GM19467 (cell line): ENCODE measurements around the gene PSEN1.

ENCODE experiments used
- ATAC-seq: cut with Tn5 transposase; IDR thresholded peaks from one replicate; pipeline ENCODE4 v1.9.1; 2021; ENCODE audit warnings: mild to moderate bottlenecking, moderate library complexity; ENCODE audit not compliant: unreplicated experiment

PSEN1 gene

DNA sequence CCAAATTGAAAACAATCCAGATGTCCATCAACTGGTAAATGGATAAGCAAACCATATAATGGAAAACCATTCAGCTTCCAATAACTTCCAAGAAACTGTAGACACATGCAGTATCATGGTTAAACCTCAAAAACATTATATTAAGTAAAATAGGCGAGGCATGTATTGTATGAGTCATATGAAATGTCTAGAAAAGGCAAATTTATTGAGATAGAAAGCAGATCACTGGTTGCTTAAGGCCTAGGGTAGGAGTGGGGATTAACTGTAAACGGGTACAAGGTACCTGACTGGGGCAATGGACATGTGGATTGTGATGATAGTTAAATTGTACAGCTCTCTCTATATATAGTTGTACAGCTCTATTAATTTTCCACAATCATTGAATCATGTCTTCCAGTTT, 79.7 kb downstream of the PSEN1 start:
- no peak for ATAC-seq

DNA sequence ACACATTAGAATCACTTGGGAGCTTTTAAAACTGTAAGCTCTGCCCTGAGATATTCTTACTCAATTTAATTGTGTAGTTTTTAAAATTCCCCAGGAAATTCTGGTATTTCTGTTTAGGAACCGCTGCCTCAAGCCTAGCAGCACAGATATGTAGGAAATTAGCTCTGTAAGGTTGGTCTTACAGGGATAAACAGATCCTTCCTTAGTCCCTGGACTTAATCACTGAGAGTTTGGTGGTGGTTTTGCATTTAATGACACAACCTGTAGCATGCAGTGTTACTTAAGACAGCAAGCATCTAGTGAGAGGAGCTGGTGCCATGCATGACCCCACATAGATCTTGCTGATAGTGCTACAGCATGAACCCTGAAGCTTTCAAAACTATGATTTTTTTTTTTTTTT, 81.1 kb downstream of the PSEN1 start:
- ATAC-seq = no peak

DNA sequence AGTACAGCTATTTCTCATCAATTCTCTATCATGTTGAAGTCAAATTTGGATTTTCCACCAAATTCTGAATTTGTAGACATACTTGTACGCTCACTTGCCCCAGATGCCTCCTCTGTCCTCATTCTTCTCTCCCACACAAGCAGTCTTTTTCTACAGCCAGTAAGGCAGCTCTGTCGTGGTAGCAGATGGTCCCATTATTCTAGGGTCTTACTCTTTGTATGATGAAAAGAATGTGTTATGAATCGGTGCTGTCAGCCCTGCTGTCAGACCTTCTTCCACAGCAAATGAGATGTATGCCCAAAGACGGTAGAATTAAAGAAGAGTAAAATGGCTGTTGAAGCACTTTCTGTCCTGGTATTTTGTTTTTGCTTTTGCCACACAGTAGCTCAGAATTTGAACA, 83.8 kb downstream of the PSEN1 start:
- no peak for ATAC-seq

DNA sequence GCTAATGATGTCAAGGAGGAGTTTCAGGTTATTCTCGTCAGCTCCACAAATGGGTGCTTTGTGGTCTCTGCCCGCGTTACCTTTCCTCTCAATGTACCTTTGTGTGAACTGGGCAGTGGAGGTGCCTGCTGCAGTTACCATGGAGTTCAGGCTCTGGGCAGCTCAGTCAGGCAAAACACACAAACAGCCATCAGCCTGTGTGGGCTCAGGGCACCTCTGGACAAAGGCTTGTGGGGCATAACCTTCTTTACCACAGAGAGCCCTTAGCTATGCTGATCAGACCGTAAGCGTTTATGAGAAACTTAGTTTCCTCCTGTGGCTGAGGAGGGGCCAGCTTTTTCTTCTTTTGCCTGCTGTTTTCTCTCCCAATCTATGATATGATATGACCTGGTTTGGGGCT, 84.3 kb downstream of the PSEN1 start:
- ATAC-seq = no peak

DNA sequence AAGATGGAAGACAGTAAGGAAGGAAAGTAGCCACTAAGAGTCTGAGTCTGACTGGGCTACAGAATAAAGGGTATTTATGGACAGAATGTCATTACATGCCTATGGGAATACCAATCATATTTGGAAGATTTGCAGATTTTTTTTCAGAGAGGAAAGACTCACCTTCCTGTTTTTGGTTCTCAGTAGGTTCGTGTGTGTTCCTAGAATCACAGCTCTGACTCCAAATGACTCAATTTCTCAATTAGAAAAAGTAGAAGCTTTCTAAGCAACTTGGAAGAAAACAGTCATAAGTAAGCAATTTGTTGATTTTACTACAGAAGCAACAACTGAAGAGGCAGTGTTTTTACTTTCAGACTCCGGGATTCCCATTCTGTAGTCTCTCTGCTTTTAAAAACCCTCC, 85.6 kb downstream of the PSEN1 start:
- ATAC-seq = no peak

DNA sequence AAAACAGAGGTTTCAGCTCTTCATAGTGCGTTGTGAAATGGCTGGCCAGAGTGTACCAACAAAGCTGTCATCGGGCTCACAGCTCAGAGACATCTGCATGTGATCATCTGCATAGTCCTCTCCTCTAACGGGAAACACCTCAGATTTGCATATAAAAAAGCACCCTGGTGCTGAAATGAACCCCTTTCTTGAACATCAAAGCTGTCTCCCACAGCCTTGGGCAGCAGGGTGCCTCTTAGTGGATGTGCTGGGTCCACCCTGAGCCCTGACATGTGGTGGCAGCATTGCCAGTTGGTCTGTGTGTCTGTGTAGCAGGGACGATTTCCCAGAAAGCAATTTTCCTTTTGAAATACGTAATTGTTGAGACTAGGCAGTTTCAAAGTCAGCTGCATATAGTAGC, 86.7 kb downstream of the PSEN1 start:
- no peak for ATAC-seq

DNA sequence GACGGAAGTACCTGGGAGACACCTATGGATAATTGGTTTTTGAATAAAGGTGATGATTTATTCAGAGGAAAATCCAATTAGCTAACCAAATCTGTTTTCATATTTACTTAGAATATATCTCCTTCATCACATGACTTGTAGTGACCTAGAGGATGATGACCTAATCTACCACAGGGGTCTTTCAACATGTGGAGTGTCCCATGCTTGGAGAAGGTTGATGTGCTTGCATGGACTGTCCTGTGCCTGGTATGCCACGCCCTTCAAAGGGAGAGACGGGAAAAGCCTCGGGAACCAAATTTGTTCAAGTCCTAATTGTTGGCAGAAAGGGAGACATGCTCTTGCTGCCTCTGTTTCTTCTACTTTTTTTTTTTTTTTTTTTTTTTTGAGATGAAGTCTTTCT, 89.2 kb downstream of the PSEN1 start:
- no peak for ATAC-seq

DNA sequence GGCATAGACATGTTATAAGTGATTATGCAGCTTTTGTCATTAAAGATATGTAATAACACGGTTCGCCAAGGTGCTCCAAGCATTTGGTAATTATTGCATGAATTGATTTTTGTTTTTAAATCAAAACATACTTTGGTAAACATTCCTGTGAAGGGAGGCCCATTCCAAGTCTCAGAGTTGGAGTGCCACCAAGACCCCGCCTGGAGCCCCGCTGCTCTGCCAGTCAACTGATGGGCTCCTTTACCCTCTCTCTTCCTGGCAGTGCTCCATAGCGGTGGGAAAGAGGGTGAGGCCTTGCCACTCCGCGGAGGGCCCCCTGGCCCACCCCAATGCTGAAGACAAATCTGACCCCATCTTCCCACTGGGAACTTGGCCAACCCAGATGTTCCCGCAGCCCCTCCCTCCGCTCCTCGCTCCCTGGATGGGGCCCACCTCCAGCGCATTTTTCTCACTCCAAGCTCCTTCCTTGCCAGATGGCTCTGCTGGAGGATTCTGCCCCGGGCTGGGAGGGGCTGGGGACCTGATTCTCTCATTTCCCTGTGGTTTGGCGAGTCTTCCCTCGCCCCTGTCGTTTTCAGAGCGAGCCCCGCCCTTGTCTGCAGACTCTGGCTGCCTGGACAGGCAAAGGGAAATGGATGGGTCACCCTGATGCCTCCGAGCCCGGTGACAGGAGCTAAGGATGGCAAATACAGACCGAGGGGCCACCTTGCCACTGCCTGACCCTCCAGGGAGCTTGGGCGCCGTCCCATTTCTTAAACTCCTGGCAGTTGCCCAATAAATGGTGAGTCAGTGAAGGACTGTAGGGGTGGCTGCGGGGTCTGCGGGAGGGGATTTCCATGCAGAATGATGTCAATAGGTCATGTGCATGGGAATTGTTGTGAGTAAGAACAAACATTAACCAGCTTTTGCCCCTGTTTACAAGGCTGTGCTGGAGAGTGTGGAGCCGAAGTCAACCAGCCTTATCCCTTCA, 91.8 kb downstream of the PSEN1 start:
- ATAC-seq = no peak

DNA sequence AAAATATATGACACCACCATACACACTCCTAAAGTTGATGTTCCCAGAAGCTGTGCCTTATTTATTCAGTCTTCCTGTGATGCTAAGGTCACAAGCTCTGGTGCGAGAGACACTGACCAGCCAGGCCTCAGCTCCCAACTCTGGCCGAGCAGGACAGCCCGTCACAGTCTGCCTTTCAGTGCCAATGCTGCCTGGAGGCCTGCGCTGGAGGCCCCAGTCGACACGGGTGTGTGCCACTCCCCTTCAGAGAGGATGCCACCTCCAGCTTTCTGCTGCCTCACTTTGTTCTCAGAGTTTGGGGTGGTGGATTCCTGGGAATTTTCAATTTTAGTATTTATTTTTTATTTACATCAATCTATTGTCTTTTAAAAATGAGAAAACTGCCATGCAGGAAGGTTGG, 93.7 kb downstream of the PSEN1 start:
- ATAC-seq = no peak

DNA sequence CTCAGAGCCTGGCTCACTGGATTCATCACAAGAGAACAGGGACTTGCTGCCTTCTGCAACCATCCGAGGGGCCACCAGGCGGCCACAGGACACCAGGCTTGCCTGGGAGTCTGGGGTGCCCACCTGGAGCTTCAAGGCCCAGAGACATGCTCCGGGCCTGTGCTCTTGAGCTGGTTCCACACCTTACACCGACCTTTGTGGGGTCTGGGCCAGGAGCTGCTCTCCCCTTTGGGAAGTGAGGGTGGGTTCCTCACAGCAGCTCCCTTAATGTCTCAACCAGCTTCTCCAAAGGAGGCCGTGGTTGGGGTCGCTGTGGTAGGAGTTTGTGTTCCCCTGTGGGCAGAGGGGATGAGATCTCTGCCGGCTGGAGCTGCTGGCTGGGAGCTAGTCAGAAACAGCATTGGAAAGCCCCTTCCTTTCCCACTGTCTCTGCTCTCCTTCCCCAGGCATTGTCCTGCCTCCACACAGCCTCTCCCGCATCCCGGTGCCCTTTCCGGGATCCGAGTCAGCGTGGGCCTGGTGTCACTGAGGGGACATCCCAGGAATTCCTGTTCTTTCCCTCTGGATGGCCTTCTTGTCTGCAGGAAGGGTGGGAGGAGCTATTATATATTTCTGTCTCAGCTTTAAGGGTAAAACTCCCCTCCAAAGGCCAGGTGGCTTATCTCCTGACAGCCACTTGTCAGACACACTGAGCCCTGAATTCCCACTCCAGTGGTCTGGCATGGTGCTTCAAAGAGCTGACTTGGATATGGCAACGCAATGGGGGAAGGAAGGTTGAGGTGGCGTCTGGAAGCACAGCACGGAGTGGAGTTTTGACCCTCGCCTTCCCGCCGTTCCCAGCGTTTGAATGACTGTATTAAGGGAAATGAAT, 95.9 kb downstream of the PSEN1 start:
- ATAC-seq = no peak

DNA sequence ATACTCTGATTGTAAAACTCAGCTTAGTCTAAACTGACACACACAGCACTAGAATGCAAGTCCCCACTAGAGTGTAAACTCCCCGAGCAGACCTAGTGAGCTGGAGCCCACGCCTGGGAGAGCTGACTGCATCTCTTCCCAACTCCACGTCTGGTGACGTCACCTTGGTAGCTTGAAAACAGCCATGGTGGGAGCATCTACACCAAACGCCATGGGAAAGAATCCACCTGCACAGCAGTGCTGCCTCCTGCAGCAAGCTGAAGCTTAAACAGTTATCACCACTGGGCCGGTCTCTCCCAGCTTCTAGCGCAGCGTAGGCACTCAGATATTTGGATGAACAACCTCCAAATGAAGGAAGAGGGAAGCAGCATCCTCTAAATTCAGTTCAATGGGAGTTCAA, 96.7 kb downstream of the PSEN1 start:
- no peak for ATAC-seq

DNA sequence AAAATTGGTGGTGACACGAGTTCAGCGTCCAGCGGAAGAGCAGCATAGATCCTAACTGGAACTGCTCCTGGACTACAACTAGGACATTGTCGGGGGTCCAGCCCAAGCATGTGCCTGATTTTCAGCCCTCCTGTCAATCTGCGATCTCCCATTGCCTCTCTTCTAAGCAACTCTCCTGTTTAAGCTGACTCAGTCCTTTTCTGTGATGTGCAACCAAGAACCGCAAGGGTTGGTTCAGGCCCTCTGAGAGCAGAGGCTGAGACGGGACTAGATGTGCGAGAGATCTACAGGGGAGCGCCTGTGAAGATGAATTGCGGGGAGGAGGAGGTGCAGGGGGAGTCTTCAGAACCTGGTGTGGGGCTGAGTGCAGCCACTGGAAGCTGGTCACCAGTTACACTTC, 97.3 kb downstream of the PSEN1 start:
- ATAC-seq = no peak

DNA sequence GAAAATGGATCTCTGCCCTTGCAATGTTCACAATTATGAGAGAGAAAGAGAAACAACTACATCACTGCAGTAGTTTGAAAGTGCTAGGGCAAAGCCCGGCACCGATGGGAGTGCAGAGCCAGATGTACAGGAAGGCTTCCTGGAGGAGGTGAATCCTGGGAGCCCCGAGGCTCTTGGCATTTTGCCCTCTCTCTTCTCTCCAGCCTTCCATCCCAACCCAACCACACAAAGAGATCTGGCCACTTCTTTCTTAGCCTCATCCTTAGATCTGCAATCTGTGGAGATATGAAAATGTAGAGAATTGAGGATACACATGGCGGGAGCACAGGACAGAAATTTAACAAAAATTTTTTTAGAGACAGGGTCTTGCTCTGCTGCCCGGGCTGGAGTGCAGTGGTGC, 97.7 kb downstream of the PSEN1 start:
- no peak for ATAC-seq

DNA sequence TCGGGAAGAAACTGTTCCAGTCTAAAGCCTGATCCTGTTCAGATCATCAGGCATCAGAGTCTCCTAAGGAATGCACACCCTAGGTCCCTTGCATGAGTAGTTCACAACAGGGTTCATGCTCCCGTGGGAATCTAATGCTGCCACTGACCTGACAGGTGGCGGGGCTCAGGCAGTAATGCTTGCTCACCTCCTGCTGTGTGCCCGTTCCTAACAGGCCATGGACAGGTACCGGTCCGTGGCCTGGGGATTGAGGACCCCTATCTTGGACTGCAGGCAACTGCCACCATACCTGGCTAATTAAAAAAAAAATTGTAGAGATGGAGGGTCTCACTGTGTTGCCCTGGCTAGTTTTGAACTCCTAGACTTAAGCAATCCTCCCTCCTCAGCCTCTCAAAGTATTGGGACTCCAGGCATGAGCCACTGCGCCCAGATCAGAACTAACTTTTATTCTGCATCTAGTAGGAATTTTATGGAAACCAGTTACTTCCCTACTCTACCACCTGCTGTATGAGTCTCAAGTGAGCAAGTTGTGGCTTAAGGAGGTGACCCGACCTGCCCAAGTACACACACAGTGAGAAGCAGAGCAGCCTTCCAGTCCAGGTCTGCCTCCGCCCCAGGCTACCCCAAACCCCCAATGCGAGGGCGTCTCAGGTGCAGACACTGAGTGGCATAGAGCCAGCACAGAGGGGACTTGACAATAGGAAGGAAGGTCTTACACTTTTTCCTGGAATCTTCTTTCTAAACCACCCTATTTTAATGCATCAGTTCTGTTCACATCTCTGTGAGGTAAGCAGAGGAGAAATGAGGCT, 98.5 kb downstream of the PSEN1 start:
- ATAC-seq = no peak

DNA sequence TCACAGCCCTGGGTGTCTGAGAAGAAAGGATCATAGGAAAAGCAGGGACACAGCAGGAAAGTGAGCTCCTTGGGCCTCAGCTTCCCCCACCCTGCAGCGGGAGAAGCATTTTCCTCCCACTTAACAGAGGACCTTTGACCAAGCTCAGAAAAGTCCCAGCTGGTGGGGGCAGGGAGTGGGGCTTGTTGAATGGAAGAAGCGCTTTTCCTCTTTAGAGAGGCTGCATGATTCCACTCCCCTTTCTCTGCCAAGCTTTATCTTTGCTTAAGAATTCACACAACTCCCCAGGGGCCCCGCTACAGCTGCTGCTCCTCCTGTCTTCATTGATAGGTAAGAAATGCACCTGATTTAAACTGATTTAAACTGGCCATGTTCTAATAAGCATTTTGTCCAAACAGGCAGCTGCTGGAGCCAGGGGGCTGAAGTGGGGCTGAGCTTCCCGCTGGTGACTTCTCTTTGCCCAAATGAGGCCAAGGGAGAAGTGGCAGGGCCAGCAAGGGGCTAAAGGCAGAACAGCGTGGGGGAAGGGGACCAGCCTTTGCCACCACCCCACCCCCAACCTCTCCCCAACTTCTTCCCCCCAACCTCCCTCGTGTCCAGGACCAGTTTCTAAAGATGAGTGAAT, 99.3 kb downstream of the PSEN1 start:
- ATAC-seq = no peak

DNA sequence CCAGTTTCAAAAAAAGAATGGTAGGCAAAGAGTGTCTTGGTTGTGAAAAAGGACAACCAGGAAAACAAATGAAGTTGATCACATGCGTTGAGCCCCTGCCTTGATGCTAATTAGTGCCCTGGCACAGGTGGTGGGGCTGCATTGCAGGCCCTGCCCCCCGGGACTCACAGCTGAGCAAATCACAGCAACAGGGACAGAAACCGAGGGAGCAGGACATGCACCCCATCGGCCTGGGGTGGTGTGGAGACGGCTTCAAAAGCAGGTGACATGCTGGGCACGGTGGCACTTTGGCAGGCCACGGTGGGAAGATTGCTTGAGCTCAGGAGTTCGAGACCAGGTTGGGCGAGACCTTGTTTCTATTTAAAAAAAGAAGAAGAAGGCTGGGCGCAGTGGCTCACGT, 99.8 kb downstream of the PSEN1 start:
- no peak for ATAC-seq

DNA sequence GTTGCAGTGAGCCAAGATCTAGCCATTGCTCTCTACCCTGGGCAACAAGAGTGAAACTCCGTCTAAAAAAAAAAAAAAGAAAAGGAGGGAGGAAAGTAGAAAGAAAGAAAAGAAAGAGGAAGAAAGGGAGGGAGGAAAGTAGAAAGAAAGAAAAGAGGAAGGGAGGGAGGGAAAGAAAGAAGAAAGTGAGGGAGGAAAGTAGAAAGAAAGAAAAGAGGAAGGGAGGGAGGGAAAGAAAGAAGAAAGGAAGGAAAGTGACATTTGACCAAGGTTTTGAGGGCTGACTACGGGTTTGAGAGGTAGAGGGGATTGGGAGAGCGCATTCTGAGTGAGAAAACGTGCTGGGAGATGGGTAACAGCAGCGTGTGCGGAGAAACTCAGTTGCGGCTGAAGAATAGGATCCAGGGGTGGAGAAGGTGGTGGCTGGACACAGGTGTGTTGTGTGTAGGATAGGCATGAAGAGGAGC, 100.5 kb downstream of the PSEN1 start:
- ATAC-seq = no peak

DNA sequence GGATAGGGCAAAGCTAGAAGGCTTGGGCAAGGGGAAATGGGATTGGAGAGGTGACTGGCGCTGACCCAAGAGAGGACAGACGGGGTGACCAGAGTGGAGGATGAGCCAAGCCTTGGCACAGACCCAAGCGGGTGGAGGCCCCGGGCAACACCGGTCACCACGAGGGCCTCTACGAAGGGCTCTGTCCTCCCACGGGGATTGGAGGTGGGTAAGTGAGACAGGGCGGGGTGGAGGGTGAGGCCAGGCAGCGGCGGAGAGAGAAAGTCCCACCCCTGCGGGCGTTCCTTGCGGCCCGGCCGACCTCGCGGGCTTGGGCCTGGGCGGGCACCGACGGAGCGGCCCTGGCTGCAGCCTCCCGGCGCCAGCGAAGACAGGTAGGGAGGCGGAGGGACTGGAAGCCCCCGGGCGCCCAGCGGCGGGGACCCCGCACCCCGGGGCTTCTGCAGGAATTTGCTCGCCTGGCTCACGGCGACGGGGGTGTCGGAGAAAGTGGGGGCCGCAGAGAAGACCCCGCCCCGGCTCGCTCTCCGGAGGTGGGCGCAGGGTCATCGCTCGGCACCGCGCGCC, 101.0 kb downstream of the PSEN1 start, which contains the start of gene PAPLN:
Gene PAPLN (plus strand): TSS at position 288 of the 567 bp plus-strand sequence. CDS start 2,273 bp downstream, outside the sequence.
- no peak for ATAC-seq

DNA sequence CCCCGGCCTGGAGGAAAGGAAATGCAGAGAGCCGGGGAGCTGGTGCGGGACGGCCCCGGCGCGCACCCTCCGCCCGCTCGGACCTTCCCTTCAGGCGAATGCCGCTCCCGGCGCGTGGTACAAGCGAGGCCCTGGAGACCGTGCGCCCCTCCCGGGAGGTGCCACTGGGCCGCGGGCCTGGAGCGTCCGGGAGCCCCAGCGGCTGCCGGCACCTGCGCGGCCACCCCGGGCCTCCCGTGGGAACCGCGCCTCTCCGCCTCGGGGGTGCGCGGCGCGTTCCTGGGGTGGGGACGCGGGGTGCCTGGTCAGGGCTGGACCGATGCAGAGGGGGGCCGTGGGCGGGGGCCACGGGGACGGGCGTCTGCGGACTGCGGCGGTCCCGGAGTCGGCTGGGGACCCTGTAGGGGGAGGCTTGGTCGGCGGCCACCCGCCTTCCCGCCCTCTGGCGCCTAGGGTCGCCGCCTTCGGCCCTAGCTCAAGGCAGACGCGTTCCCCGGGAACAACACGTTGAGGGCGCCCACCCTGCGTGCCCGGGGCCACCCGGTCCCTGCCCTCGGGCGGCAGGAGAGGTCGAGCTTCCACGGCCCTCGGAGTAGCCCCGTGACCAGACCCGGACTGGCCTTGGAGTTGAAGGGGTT, 101.6 kb downstream of the PSEN1 start:
- ATAC-seq = no peak
